Spleen (tissue), 11 donors: ENCODE results near the gene SLC11A2. TPM values are rescaled to one million over a fixed set of nuclear protein-coding genes. Genes with fewer than 3 reads are reported as not detected.

Experiments
- DNase-seq: peaks from one replicate; pipeline ENCODE4 v3.0.0-alpha.2; 2020
- H3K27ac ChIP-seq, 8 donors: fragments of 200-600 bp; sonication (generic) in 7 of 8; 1 replicate in 4 of 8; 2 replicates in 4 of 8; pipeline versions ENCODE4 v1.5.0 to v1.8.0; 2016 to 2021; ENCODE audit warnings: inconsistent platforms in 4 of 8, mild to moderate bottlenecking in 4 of 8, moderate library complexity in 1 of 8
- H3K27me3 ChIP-seq, 7 donors: fragments of 200-600 bp; sonication (generic) in 6 of 7; replicated peaks in 1 of 7; 1 replicate in 4 of 7; 2 replicates in 3 of 7; pipeline versions ENCODE4 v1.5.0 to v1.8.0; 2016 to 2021; ENCODE audit warnings: inconsistent platforms in 3 of 7, mild to moderate bottlenecking in 1 of 7
- H3K36me3 ChIP-seq, 6 donors: fragments of 200-600 bp; sonication (generic) in 5 of 6; 1 replicate in 4 of 6; 2 replicates in 2 of 6; pipeline versions ENCODE4 v1.5.0 to v1.8.0; 2016 to 2021; ENCODE audit warnings: inconsistent platforms in 2 of 6
- H3K4me1 ChIP-seq, 6 donors: fragments of 200-600 bp; sonication (generic) in 5 of 6; 1 replicate in 3 of 6; 2 replicates in 3 of 6; pipeline versions ENCODE4 v1.5.0 to v1.8.0; 2016 to 2021; ENCODE audit warnings: inconsistent platforms in 3 of 6
- H3K4me3 ChIP-seq, 8 donors: fragments of 200-600 bp; sonication (generic) in 7 of 8; 1 replicate in 4 of 8; 2 replicates in 4 of 8; pipeline versions ENCODE4 v1.5.0 to v1.8.0; 2016 to 2021; ENCODE audit warnings: inconsistent platforms in 4 of 8, mild to moderate bottlenecking in 4 of 8, moderate library complexity in 2 of 8
- H3K9me3 ChIP-seq, 8 donors: fragments of 200-600 bp; sonication (generic) in 7 of 8; 1 replicate in 4 of 8; 2 replicates in 4 of 8; pipeline versions ENCODE4 v1.5.0 to v1.8.0; 2016 to 2021; ENCODE audit warnings: inconsistent platforms in 4 of 8
- POLR2A ChIP-seq, 3 donors: fragments of 450-650 bp; IDR thresholded peaks; one replicate each; pipeline ENCODE4 v1.5.1; 2017; ENCODE audit warnings: antibody characterized with exemption in 3 of 3, mild to moderate bottlenecking in 1 of 3
- POLR2AphosphoS5 ChIP-seq, 3 donors: sonication (generic); formaldehyde crosslinking; IDR thresholded peaks; one replicate each; pipeline ENCODE4 v1.5.1; 2017; ENCODE audit warnings: antibody characterized with exemption in 3 of 3
- WGBS, 5 donors: extraction: QIAGEN DNeasy Blood & Tissue Kit in 3 of 5; methylation state at CpG; one replicate each; pipeline versions ENCODE4 v1.1.5 to v1.1.7; 2013 to 2018; 5-methylcytosine and 5-hydroxymethylcytosine counted together
- intact Hi-C: fragments of 100-400 bp; cut with DNase I; formaldehyde crosslinking; loops from one replicate; pipeline ENCODE4 v1.15.0; 2023; ENCODE audit warnings: low total_unique reads
- polyA plus RNA-seq, 3 donors: library from polyadenylated mRNA; stranded (reverse); fragments of 200-250 nt; gene quantifications; one replicate each; pipeline ENCODE4 v1.2.1, GENCODE V29; 2013
- total RNA-seq, 7 donors: library from RNA; depleted of rRNA in 3 of 7; stranded (reverse); fragments of >200 nt in 3 of 7; fragmentation: NEBNext Ultra II Directional in 4 of 7; extraction: Animal tissue kit (Norgen Biotek cat#: 25700) in 4 of 7; gene quantifications; one replicate each; pipeline versions ENCODE4 v1.1.0 to v1.2.1, GENCODE V29; 2016 to 2021
- TF ChIP-seq, protein P1 (sequence below), 11 experiments: fragments of 200-600 bp in 7 of 11; fragments of 450-650 bp in 4 of 11; sonication (generic) in 4 of 11; IDR thresholded peaks in 8 of 11; conservative IDR thresholded peaks in 3 of 11; 1 replicate in 7 of 11; 2 replicates in 4 of 11; pipeline versions ENCODE4 v1.4.0 to v1.8.0; 2016 to 2021; ENCODE audit warnings: antibody characterized with exemption in 11 of 11, inconsistent platforms in 4 of 11, mild to moderate bottlenecking in 1 of 11
- donor health status: healthy with polysubstance abuse.
- donor health status: DM: no; HTN: no; CAD: no; lungs with moderate emphysema.
- donor health status: DM: no; HTN: no; CAD: no.
- donor health status: Bipolar disorder and iron deficiency.
- donor health status: healthy.
- donor health status: DM: no; HTN: no; CAD: no.
- donor health status: DM: yes; HTN: yes; CAD: no.

The SLC11A2 gene
- total and polyA plus RNA-seq, 10 donors = 7.7 to 54.4 (median 40.7) TPM

DNA sequence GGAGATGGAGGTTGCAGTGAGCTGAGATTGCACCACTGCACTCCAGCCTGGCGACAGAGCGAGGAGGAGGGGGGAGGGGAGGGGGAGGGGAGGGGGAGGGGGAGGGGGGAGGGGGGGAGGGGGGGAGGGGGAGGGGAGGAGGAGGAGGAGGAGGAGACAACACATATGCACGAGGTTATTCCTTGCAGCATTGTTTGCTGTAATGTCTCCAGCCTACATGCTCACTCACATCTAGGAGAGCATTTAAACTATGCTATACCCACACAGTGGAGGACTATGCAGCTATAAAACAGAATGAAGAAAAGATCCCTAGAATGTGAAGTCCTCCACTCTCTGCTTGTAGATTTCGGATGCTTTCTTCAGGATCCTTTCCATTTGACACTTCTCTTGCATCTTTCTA, 77.4 kb downstream of the SLC11A2 start:
- 50 to 82% (median 63%) methylated on average over 2 to 4 of the region's 4 CpGs for WGBS, 5 donors
- intact Hi-C loops = no loop called here
- Histone ChIP-seq H3K9me3 (no peaks in the 10 kb centered on the region), H3K36me3 (no peaks in the 10 kb centered on the region), H3K4me1 (no peaks in the 10 kb centered on the region), H3K27me3 (no peaks in the 10 kb centered on the region), H3K27ac (no peak overlapping the region), H3K4me3 (no peak overlapping the region)
- TF ChIP-seq, protein P1, sequence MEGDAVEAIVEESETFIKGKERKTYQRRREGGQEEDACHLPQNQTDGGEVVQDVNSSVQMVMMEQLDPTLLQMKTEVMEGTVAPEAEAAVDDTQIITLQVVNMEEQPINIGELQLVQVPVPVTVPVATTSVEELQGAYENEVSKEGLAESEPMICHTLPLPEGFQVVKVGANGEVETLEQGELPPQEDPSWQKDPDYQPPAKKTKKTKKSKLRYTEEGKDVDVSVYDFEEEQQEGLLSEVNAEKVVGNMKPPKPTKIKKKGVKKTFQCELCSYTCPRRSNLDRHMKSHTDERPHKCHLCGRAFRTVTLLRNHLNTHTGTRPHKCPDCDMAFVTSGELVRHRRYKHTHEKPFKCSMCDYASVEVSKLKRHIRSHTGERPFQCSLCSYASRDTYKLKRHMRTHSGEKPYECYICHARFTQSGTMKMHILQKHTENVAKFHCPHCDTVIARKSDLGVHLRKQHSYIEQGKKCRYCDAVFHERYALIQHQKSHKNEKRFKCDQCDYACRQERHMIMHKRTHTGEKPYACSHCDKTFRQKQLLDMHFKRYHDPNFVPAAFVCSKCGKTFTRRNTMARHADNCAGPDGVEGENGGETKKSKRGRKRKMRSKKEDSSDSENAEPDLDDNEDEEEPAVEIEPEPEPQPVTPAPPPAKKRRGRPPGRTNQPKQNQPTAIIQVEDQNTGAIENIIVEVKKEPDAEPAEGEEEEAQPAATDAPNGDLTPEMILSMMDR (IDR thresholded peaks at IDR 0.05 in 8 of 11, conservative IDR thresholded peaks at IDR 0.05 in 3 of 11) = no peak
- TF ChIP-seq POLR2AphosphoS5 (IDR thresholded peaks at IDR 0.05) (no peak), POLR2A (IDR thresholded peaks at IDR 0.05) (no peak)
- DNase-seq = no peak

DNA sequence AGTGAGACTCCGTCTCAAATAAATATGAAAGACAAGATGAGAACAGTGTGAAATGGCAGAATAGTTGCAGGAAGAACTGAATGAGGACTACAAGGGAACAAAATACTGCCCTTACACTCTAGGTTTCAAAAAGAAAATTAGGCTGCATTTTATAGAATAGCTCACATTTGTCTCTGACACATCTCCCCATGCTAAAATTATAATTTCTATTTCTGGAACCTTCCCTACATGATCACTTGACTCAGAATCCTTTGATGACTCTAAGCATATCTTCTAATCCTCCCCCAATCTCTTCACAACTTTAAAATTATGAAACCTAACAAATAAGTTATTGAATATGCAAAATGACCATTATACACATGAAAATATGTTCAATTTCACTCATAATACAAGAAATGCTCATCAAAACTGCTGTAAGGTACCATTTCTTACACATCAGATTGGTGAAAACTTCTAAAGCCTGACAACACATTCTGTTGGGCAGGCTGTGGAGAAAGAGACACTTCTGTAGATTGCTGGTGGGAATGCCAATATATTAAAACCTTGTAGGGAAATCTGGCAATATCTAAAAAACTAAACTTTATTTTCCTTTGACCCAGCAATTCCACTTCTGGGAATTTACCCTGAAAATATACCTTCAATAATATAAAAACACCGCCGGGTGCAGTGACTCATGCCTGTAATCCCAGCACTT, 78.1 kb downstream of the SLC11A2 start:
- TF ChIP-seq, protein P1 (IDR thresholded peaks at IDR 0.05 in 8 of 11, conservative IDR thresholded peaks at IDR 0.05 in 3 of 11) = no peak
- TF ChIP-seq POLR2AphosphoS5 (IDR thresholded peaks at IDR 0.05) (no peak), POLR2A (IDR thresholded peaks at IDR 0.05) (no peak)
- intact Hi-C loops = no loop called here
- Histone ChIP-seq H3K27me3 (no peaks in the 10 kb centered on the region), H3K27ac (no peak overlapping the region), H3K4me1 (no peaks in the 10 kb centered on the region), H3K4me3 (no peak overlapping the region), H3K36me3 (no peaks in the 10 kb centered on the region), H3K9me3 (no peaks in the 10 kb centered on the region)
- WGBS, 5 donors = 87 to 99% (median 92%) methylated on average over 3 of the region's 3 CpGs
- no peak for DNase-seq

DNA sequence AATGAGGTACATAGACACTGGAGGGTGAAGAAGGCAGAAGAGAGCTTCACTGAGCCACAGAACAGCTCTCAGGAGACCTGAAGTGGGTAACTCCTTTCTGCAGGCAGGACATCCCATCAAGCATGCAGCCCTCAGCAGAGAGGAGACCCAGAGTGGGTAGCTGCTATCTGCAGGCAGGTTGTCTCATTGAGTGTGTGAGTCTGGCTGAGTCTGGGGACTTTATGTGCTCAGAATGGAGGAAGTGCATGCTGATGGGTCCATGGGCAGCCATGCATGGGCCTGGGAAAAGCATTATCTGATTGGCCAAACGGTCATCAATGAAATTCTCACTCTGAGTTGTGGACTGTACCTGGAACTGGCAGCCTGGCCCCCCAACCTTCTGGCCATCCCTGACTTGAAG, 88.5 kb downstream of the SLC11A2 start:
- H3K4me1 ChIP-seq = peaks cover 6 to 42% (median 28%) of the 10 kb centered on the region in 6 donors
- H3K9me3 ChIP-seq = peaks cover 0 to 22% (median 15%) of the 10 kb centered on the region in 8 donors
- 83 to 100% (median 88%) methylated on average over 1 of the region's 1 CpG for WGBS, 5 donors
- H3K36me3 ChIP-seq = peaks cover 0 to 29% (median 2%) of the 10 kb centered on the region in 6 donors
- DNase-seq = no peak
- no peak overlapping the region for H3K4me3 ChIP-seq
- intact Hi-C loops = loop anchor here (10.0 kb wide), 1 partner anchor 103 kb away; no protein-coding TSS in a partner anchor
- H3K27ac ChIP-seq = no peak overlapping the region
- H3K27me3 ChIP-seq = no peaks in the 10 kb centered on the region
- no peak for TF ChIP-seq POLR2AphosphoS5 (IDR thresholded peaks at IDR 0.05)
- TF ChIP-seq, protein P1 (IDR thresholded peaks at IDR 0.05 in 8 of 11, conservative IDR thresholded peaks at IDR 0.05 in 3 of 11) = no peak
- TF ChIP-seq POLR2A (IDR thresholded peaks at IDR 0.05) = no peak

DNA sequence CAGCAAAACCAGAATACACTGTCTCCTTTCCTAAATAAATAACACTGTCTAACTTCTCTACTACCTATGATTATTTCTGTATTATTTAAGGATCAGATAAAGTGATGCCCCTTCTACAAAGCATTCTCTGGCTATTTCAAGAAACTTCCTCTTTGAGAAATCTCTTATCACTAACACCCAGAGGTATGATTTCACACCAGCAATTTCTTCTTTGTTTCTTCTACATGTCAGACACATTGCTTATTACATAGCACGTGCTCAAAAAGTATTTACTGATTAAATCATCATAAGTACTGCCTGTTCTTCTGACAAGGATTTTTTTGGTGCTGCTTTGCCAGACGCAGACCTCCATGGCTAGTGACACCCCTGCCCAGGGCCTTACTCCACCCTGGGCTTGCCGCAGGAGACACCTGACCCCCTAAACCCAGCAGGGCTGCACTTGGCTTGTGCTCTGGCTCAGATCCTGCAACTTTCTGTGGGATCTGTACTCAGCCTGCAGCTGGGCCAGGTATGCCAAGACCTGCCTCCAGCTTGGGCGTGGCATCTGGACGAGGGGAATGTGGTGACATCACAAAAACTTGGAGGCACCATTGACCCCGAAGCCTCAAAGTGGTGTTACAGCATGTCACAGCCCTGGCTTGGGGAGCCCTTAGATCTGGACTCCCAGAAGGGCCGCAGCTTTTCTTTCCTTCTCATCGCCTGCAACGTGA, 89.2 kb downstream of the SLC11A2 start:
- H3K4me3 ChIP-seq = no peak overlapping the region
- H3K27ac ChIP-seq = no peak overlapping the region
- H3K36me3 ChIP-seq = peaks cover 0 to 36% (median 3%) of the 10 kb centered on the region in 6 donors
- H3K27me3 ChIP-seq = no peaks in the 10 kb centered on the region
- H3K4me1 ChIP-seq = peaks cover 6 to 43% (median 32%) of the 10 kb centered on the region in 6 donors
- DNase-seq = no peak
- 82 to 90% (median 86%) methylated on average over 9 of the region's 9 CpGs for WGBS, 5 donors
- intact Hi-C loops = loop anchor here (10.0 kb wide), 1 partner anchor 102 kb away; no protein-coding TSS in a partner anchor
- TF ChIP-seq POLR2AphosphoS5 (IDR thresholded peaks at IDR 0.05) (no peak), POLR2A (IDR thresholded peaks at IDR 0.05) (no peak)
- TF ChIP-seq, protein P1 (IDR thresholded peaks at IDR 0.05 in 8 of 11, conservative IDR thresholded peaks at IDR 0.05 in 3 of 11) = no peak
- H3K9me3 ChIP-seq = peaks cover 0 to 22% (median 15%) of the 10 kb centered on the region in 8 donors
